PFSK-1 (cell line): ENCODE results near the gene EPHA5.

ENCODE experiments used
- POLR2AphosphoS5 ChIP-seq: IDR thresholded peaks from 2 replicates; pipeline ENCODE4 v1.6.1; 2012; ENCODE audit warnings: low read depth, mild to moderate bottlenecking, control low read depth, low read length, moderate library complexity
- TAF1 ChIP-seq: IDR thresholded peaks from 2 replicates; pipeline ENCODE4 v1.6.1; 2012; ENCODE audit warnings: low read length, control low read depth, borderline replicate concordance; ENCODE audit not compliant: insufficient read depth

DNA sequence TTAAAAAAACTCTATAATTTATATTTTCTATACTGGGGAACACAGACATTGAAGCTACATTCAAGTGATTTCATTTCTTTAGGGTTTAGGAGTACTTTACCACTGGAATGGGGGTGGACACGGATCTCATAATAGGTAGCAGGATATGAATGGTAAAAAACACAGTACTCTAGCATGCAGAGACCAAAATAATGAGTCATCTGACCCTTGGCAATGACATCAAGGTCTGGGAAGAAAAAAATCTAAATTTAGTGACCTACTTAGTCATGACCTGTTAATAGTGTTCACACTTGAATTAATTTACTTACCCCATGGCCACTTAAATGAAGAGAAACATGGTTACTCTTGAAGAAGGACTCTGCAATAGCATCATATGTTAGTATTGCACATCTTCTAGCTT, 187.9 kb downstream of the EPHA5 start:
- TF ChIP-seq POLR2AphosphoS5 (no peak), TAF1 (no peak)
